Large intestine (tissue), 3 donors: ENCODE measurements around the gene FAM13A. TPM values are rescaled to one million over a fixed set of nuclear protein-coding genes. Genes with fewer than 3 reads are reported as not detected.

ENCODE experiments used
- DNase-seq, 2 donors: peaks; one replicate each; pipeline versions ENCODE4 v3.0.0 to v3.0.0-alpha.2; 2013
- H3K27ac ChIP-seq: one replicate; pipeline ENCODE4 v1.5.1; 2013; ENCODE audit warnings: low read length
- H3K27me3 ChIP-seq: 2 replicates; pipeline ENCODE4 v1.6.1; 2013; ENCODE audit warnings: low read length; ENCODE audit not compliant: control insufficient read depth, insufficient read depth
- H3K36me3 ChIP-seq: 2 replicates; pipeline ENCODE4 v1.6.1; 2013; ENCODE audit warnings: low read length; ENCODE audit not compliant: control insufficient read depth, insufficient read depth
- H3K4me1 ChIP-seq: one replicate; pipeline ENCODE4 v1.6.1; 2013; ENCODE audit warnings: low read length; ENCODE audit not compliant: control insufficient read depth, insufficient read depth
- H3K4me3 ChIP-seq: one replicate; pipeline ENCODE4 v1.5.1; 2013; ENCODE audit warnings: low read length
- H3K9me3 ChIP-seq: one replicate; pipeline ENCODE4 v1.6.1; 2013; ENCODE audit warnings: mild to moderate bottlenecking, low read depth, low read length, moderate library complexity; ENCODE audit not compliant: control insufficient read depth
- WGBS: methylation state at CpG from one replicate; pipeline ENCODE4 v1.1.5; 2013; ENCODE audit warnings: low lambda C conversion rate; ENCODE audit not compliant: insufficient coverage; 5-methylcytosine and 5-hydroxymethylcytosine counted together
- polyA plus RNA-seq: library from polyadenylated mRNA; unstranded; fragments of 120-200 nt; gene quantifications from one replicate; pipeline ENCODE4 v1.2.1, GENCODE V29; 2013

The FAM13A gene
- polyA plus RNA-seq, 1 donor: 151 TPM

DNA sequence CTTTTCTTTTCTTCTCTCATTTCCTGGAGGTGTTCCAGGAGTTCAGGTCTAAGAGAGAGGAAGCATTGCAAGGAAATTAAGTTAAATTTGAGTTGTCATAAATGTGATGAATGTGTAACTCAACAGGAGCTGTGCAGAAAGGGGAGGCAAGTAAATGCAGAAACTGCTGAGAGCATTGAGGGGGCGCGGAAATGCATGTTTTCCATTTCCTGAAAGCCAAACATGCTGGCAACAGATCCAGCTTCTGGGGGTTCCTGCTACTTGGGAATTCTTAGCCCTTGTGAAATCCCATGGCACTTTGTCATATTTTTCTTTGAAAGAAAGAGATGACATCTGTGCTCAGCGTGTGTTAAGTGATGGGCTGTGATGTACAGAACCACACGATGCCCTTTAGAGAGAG is 325.6 kb downstream of the FAM13A start:
- peaks cover 65% of the 10 kb centered on the region for H3K36me3 ChIP-seq
- no peak for DNase-seq
- H3K9me3 ChIP-seq: no peaks in the 10 kb centered on the region
- no CpG with 5 or more reads among the region's 4 CpGs for WGBS
- H3K4me1 ChIP-seq: no peaks in the 10 kb centered on the region
- no peak overlapping the region for H3K27ac ChIP-seq
- H3K27me3 ChIP-seq: no peaks in the 10 kb centered on the region
- H3K4me3 ChIP-seq: no peak overlapping the region

DNA sequence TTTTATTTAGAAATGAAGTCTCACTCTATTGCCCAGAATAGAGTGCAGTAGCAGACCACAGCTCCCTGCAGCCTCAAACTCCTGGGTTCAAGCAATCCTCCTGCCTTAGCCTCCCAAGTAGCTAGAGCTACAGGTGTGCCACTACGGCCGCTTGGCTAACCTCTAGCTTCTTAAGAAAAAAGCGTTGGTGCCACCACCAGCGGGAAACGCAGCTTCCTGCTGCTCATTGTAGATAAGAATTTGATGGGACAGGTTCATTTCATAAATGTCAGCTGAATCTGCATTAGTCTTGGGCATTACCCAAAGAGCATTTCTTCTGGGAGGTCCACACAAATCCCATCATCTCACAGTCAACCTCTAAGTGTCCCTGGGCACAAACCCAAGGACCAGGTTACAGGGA is 326.2 kb downstream of the FAM13A start:
- Histone ChIP-seq H3K9me3 (no peaks in the 10 kb centered on the region), H3K4me3 (no peak overlapping the region), H3K4me1 (no peaks in the 10 kb centered on the region), H3K27me3 (no peaks in the 10 kb centered on the region), H3K27ac (no peak overlapping the region), H3K36me3 (peaks cover 68% of the 10 kb centered on the region)
- DNase-seq: no peak
- WGBS: no CpG with 5 or more reads among the region's 5 CpGs

GRCh38 chr4:88729146-88729760 is 327.7 kb downstream of the FAM13A start:
- Histone ChIP-seq H3K4me3 (no peak overlapping the region), H3K27me3 (no peaks in the 10 kb centered on the region), H3K4me1 (no peaks in the 10 kb centered on the region), H3K27ac (no peak overlapping the region), H3K9me3 (no peaks in the 10 kb centered on the region), H3K36me3 (peaks cover 65% of the 10 kb centered on the region)
- no peak for DNase-seq
- no CpG with 5 or more reads among the region's 6 CpGs for WGBS

DNA sequence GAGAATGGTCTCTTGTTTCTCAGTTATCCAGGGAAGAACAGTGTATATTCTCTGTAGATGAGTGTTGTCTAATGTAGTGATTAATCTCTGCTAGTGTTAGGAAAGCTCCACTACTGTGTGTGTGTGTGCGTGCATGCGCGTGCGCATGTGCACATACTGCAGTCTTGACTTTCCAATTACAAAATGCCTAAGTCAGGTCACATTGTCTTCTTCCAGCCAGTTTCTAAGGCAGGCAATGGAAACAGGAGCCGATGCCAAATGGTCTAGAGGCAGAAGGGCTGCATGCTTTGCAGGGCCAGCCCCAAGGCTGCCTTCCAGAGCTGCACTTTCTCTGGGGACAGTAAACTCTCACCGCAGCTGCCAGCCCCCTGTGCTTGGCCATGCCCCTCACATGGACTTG is 328.8 kb downstream of the FAM13A start:
- H3K27me3 ChIP-seq: no peaks in the 10 kb centered on the region
- H3K9me3 ChIP-seq: no peaks in the 10 kb centered on the region
- H3K4me1 ChIP-seq: no peaks in the 10 kb centered on the region
- H3K36me3 ChIP-seq: peaks cover 72% of the 10 kb centered on the region
- H3K27ac ChIP-seq: no peak overlapping the region
- no peak overlapping the region for H3K4me3 ChIP-seq
- DNase-seq: no peak
- no CpG with 5 or more reads among the region's 6 CpGs for WGBS

DNA sequence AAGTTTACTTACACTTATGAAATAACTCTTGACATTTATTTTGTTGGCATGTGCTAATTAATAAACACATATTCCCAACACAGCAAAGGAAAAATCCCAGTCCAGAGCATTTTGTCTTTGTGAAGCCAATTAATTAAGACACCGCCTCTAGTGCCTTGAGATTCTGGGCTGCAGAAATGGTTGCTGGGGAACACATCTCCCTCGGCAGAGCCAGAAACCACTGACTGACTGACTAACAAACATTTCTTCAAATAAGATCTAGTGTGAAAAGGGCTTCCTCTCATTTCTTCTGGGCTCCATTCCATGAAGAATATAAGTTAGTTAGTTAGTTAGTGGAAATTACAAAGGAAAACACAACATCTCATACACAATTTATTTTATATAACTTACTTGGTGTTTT is 331.0 kb downstream of the FAM13A start:
- Histone ChIP-seq H3K4me3 (no peak overlapping the region), H3K36me3 (peaks cover 79% of the 10 kb centered on the region), H3K9me3 (no peaks in the 10 kb centered on the region), H3K27me3 (no peaks in the 10 kb centered on the region), H3K27ac (no peak overlapping the region), H3K4me1 (no peaks in the 10 kb centered on the region)
- DNase-seq: no peak
- no CpG with 5 or more reads among the region's 2 CpGs for WGBS

DNA sequence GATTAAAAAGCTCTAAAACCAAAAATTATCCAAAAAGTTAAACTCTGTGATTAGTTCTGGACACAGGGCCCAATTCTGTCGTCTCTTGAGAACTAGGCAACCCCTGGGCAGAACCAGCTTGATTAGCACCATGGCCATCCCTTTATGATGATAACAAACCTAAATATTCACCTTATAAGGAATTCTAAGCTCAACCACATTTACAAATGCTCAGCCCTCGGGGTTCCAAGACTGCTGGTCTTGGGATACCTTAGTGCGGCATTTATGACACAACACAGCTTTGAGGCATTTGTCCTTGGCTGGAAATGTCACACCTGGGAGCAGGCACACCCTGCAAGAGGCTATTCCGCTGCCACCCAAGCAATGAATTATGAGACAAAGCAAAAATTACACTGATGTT is 331.8 kb downstream of the FAM13A start:
- Histone ChIP-seq H3K4me3 (no peak overlapping the region), H3K36me3 (peaks cover 74% of the 10 kb centered on the region), H3K9me3 (no peaks in the 10 kb centered on the region), H3K4me1 (no peaks in the 10 kb centered on the region), H3K27me3 (no peaks in the 10 kb centered on the region), H3K27ac (no peak overlapping the region)
- no CpG with 5 or more reads among the region's 4 CpGs for WGBS
- DNase-seq: no peak

- no peaks in the 10 kb centered on the region for H3K4me1 ChIP-seq
- no peaks in the 10 kb centered on the region for H3K27me3 ChIP-seq
- H3K27ac ChIP-seq: no peak overlapping the region
- H3K4me3 ChIP-seq: no peak overlapping the region
- H3K9me3 ChIP-seq: peaks cover 2% of the 10 kb centered on the region
- no CpG with 5 or more reads among the region's 2 CpGs for WGBS
- peaks cover 70% of the 10 kb centered on the region for H3K36me3 ChIP-seq
- no peak for DNase-seq
Observed at GRCh38 chr4:88724406-88724805, 332.6 kb downstream of the FAM13A start.

DNA sequence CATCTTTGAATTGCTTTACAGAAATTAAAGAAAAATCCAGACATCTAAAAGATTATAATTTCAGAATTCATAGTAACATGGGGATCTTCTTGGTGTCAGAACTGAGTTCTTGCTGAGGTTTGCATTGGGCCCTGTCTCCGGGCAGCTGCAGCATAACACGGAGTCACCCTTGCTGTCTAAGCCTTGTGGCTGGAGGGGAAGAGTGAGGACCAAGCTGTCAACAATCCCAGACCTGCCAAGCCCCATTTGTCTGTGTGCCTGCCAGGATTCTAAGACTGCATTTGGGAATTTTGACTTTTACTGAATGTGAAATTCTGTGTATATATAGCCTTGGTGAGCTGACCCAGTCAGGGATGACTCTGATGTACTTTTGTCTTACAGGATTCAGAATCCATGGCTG is 334.2 kb downstream of the FAM13A start:
- WGBS: no CpG with 5 or more reads among the region's 2 CpGs
- no peak overlapping the region for H3K4me3 ChIP-seq
- no peaks in the 10 kb centered on the region for H3K4me1 ChIP-seq
- no peak for DNase-seq
- peaks cover 64% of the 10 kb centered on the region for H3K36me3 ChIP-seq
- H3K9me3 ChIP-seq: peaks cover 15% of the 10 kb centered on the region
- H3K27me3 ChIP-seq: no peaks in the 10 kb centered on the region
- no peak overlapping the region for H3K27ac ChIP-seq

DNA sequence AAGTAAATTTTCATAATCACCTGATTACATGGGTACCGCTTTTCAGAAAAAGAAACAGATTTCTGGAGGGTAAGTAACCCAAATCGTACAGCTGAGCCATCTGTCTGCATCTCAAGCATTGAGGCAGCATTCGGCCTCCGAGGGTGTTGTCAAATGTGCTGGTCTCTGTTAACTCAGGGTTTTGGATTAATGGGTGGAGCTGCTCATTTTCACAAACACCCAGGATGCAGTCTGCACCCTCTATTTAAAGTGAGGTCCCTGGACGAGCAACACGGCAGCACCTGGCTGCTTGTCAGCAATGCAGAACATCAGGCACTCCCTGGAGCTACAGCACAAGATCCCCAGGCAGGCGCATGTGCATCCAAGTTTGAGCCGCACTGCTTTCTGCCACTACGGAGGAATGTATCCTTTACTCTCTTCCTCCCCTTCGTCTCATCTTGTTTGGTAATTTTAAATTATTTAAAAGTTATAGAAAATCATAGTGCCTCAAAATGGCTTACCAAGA is 334.7 kb downstream of the FAM13A start:
- 83% methylated on average over 1 of the region's 10 CpGs for WGBS
- Histone ChIP-seq H3K27me3 (no peaks in the 10 kb centered on the region), H3K4me3 (no peak overlapping the region), H3K36me3 (peaks cover 59% of the 10 kb centered on the region), H3K27ac (no peak overlapping the region), H3K9me3 (peaks cover 20% of the 10 kb centered on the region), H3K4me1 (no peaks in the 10 kb centered on the region)
- no peak for DNase-seq

GRCh38 chr4:88720451-88721428 is 336.2 kb downstream of the FAM13A start:
- WGBS: no CpG with 5 or more reads among the region's 10 CpGs
- H3K27me3 ChIP-seq: no peaks in the 10 kb centered on the region
- H3K27ac ChIP-seq: no peak overlapping the region
- peaks cover 31% of the 10 kb centered on the region for H3K9me3 ChIP-seq
- DNase-seq: no peak
- peaks cover 53% of the 10 kb centered on the region for H3K36me3 ChIP-seq
- H3K4me1 ChIP-seq: no peaks in the 10 kb centered on the region
- H3K4me3 ChIP-seq: no peak overlapping the region
